ENCODE results near the gene FBXL13.

- TF ChIP-seq MXI1 (conservative IDR thresholded peaks at IDR 0.05; ENCODE audit: poor library complexity, severe bottlenecking): no peak
- TF ChIP-seq POLR2AphosphoS5 (IDR thresholded peaks at IDR 0.05): no peak
- TF ChIP-seq REST (IDR thresholded peaks at IDR 0.05; ENCODE audit: borderline replicate concordance): no peak
- no peak for TF ChIP-seq CTCF (IDR thresholded peaks at IDR 0.05; ENCODE audit: poor library complexity, severe bottlenecking)
- TF ChIP-seq RAD21 (conservative IDR thresholded peaks at IDR 0.05): no peak
- no peak for TF ChIP-seq TAF1 (IDR thresholded peaks at IDR 0.05; ENCODE audit: low read depth)
- TF ChIP-seq EP300 (conservative IDR thresholded peaks at IDR 0.05; ENCODE audit: poor library complexity, severe bottlenecking): no peak
- TF ChIP-seq EZH2 (IDR thresholded peaks at IDR 0.05; ENCODE audit: borderline replicate concordance, insufficient read depth, low read length, poor library complexity, severe bottlenecking): no peak
Measured at GRCh38 chr7:102931757-102932156, 142.8 kb downstream of the FBXL13 start.

All from neural cell (in vitro differentiated cells).